HG03432 (cell line): ENCODE measurements around the gene RELN.
"Not testable (repeated sequence)": the region's sequence is repeated elsewhere in the genome, so short reads cannot be mapped to it uniquely, and the experiment has no call there.

Source experiments
- ATAC-seq: cut with Tn5 transposase; IDR thresholded peaks from one replicate; pipeline ENCODE4 v1.9.1; 2021; ENCODE audit warnings: mild to moderate bottlenecking, moderate library complexity; ENCODE audit not compliant: unreplicated experiment

The RELN gene

GRCh38 chr7:103989200-103989784 is at the start of gene RELN:
Gene RELN, minus strand, starts transcription at chr7:103989658. Its CDS starts 302 bp downstream, at chr7:103989356.
- ATAC-seq = no peak

GRCh38 chr7:104038136-104038535 is 48.7 kb upstream of the RELN start:
- ATAC-seq = no peak

GRCh38 chr7:104036889-104037288 is 47.4 kb upstream of the RELN start:
- not testable (repeated sequence) for ATAC-seq

GRCh38 chr7:104035351-104035750 is 45.9 kb upstream of the RELN start:
- no peak for ATAC-seq

GRCh38 chr7:104034679-104035078 is 45.2 kb upstream of the RELN start:
- no peak for ATAC-seq

- ATAC-seq = no peak
Observed at GRCh38 chr7:104033837-104034236, 44.4 kb upstream of the RELN start.

- ATAC-seq = no peak
Observed at GRCh38 chr7:104032486-104032885, 43.0 kb upstream of the RELN start.

- no peak for ATAC-seq
Observed at GRCh38 chr7:104029765-104030164, 40.3 kb upstream of the RELN start.

- ATAC-seq = no peak
Observed at GRCh38 chr7:104024632-104025031, 35.2 kb upstream of the RELN start.

GRCh38 chr7:104023100-104023499 is 33.6 kb upstream of the RELN start:
- no peak for ATAC-seq

GRCh38 chr7:104018425-104018824 is 29.0 kb upstream of the RELN start:
- no peak for ATAC-seq

- ATAC-seq = no peak
Observed at GRCh38 chr7:104017001-104017400, 27.5 kb upstream of the RELN start.

- no peak for ATAC-seq
Observed at GRCh38 chr7:104012835-104013234, 23.4 kb upstream of the RELN start.

GRCh38 chr7:104011829-104012228 is 22.4 kb upstream of the RELN start:
- ATAC-seq = no peak

- ATAC-seq = no peak
Observed at GRCh38 chr7:104010052-104010909, 20.8 kb upstream of the RELN start.

- no peak for ATAC-seq
Observed at GRCh38 chr7:104008107-104008506, 18.6 kb upstream of the RELN start.

- no peak for ATAC-seq
Observed at GRCh38 chr7:104007614-104008013, 18.2 kb upstream of the RELN start.

- ATAC-seq = no peak
Observed at GRCh38 chr7:104005197-104005596, 15.7 kb upstream of the RELN start.

- no peak for ATAC-seq
Observed at GRCh38 chr7:103996639-103997038, 7.2 kb upstream of the RELN start.

- ATAC-seq = no peak
Observed at GRCh38 chr7:103996017-103996551, 6.6 kb upstream of the RELN start.

- no peak for ATAC-seq
Observed at GRCh38 chr7:103995554-103995953, 6.1 kb upstream of the RELN start.

- ATAC-seq = no peak
Observed at GRCh38 chr7:103993551-103993950, 4.1 kb upstream of the RELN start.
